HEK293 (cell line): ENCODE results near the gene NXPH2.

Experiments
- CTCF ChIA-PET: fragments of 350-600 bp; formaldehyde crosslinking; extraction: SDS; loops from one replicate; lab custom pipeline; 2021; ENCODE audit warnings: antibody characterized with exemption; lab: Yijun Ruan, JAX
- POLR2A ChIA-PET: fragments of 300-600 bp; formaldehyde crosslinking; extraction: SDS; loops from one replicate; lab custom pipeline; 2020; ENCODE audit warnings: antibody characterized with exemption, inconsistent platforms; lab: Yijun Ruan, JAX
- H3K27ac ChIP-seq: fragments of 200-500 bp; sonication (Bioruptor generic); 2 replicates; pipeline ENCODE4 v1.5.1; 2014; ENCODE audit warnings: low read depth, low read length, control low read depth, inconsistent platforms; ENCODE audit errors: extremely low read depth
- H3K36me3 ChIP-seq, 2 experiments: fragments of 200-500 bp in 1 of 2; sonication (Bioruptor generic) in 1 of 2; 1 replicate in 1 of 2; 2 replicates in 1 of 2; pipeline ENCODE4 v1.5.1; 2014 to 2017; ENCODE audit warnings: inconsistent platforms in 2 of 2, low read length in 2 of 2; ENCODE audit not compliant: control insufficient read depth in 2 of 2, insufficient read depth in 1 of 2
- H3K4me1 ChIP-seq: fragments of 200-500 bp; sonication (Bioruptor generic); 2 replicates; pipeline ENCODE4 v1.5.1; 2014; ENCODE audit warnings: mild to moderate bottlenecking, low read length, inconsistent platforms; ENCODE audit not compliant: control insufficient read depth, insufficient read depth
- H3K4me3 ChIP-seq: 2 replicates; pipeline ENCODE4 v1.5.1; 2011; ENCODE audit warnings: low read depth, mild to moderate bottlenecking, control low read depth, low read length, moderate library complexity
- H3K9me3 ChIP-seq: fragments of 200-500 bp; sonication (Bioruptor generic); 2 replicates; pipeline ENCODE4 v1.5.1; 2014; ENCODE audit warnings: low read depth, low read length, inconsistent platforms; ENCODE audit not compliant: control insufficient read depth, insufficient read depth
- KLF9 ChIP-seq: fragments of 450-650 bp; formaldehyde crosslinking; IDR thresholded peaks from 2 replicates; pipeline ENCODE4 v1.5.1; 2016; ENCODE audit warnings: missing biosample characterization, missing genetic modification characterization, low read depth
- PRDM4 ChIP-seq: fragments of 450-650 bp; formaldehyde crosslinking; IDR thresholded peaks from 2 replicates; pipeline ENCODE4 v1.5.1; 2017; ENCODE audit warnings: missing biosample characterization, missing genetic modification characterization
- SALL2 ChIP-seq: fragments of 450-650 bp; formaldehyde crosslinking; IDR thresholded peaks from 2 replicates; pipeline ENCODE4 v1.5.0; 2017; ENCODE audit warnings: missing biosample characterization, mild to moderate bottlenecking, missing genetic modification characterization, borderline replicate concordance
- SCRT1 ChIP-seq: fragments of 450-650 bp; formaldehyde crosslinking; IDR thresholded peaks from 2 replicates; pipeline ENCODE4 v1.5.1; 2016; ENCODE audit warnings: missing biosample characterization, missing genetic modification characterization, borderline replicate concordance
- TCF7L2 ChIP-seq: IDR thresholded peaks from 2 replicates; pipeline ENCODE4 v1.6.1; 2011; ENCODE audit warnings: low read depth, mild to moderate bottlenecking, inconsistent platforms, low read length, moderate library complexity, borderline replicate concordance
- ZBTB11 ChIP-seq: fragments of 450-650 bp; formaldehyde crosslinking; conservative IDR thresholded peaks from 2 replicates; pipeline ENCODE4 v1.5.1; 2016; ENCODE audit warnings: low read depth, missing biosample characterization, missing genetic modification characterization
- ZBTB49 ChIP-seq: fragments of 450-650 bp; formaldehyde crosslinking; IDR thresholded peaks from 2 replicates; pipeline ENCODE4 v1.5.1; 2016; ENCODE audit warnings: missing biosample characterization, missing genetic modification characterization, low read depth
- ZBTB6 ChIP-seq: fragments of 450-650 bp; formaldehyde crosslinking; IDR thresholded peaks from 2 replicates; pipeline ENCODE4 v1.5.1; 2017; ENCODE audit warnings: missing biosample characterization, missing genetic modification characterization
- ZNF112 ChIP-seq: fragments of 450-650 bp; formaldehyde crosslinking; IDR thresholded peaks from 2 replicates; pipeline ENCODE4 v1.5.0; 2017; ENCODE audit warnings: missing biosample characterization, missing genetic modification characterization
- ZNF114 ChIP-seq: fragments of 450-650 bp; formaldehyde crosslinking; IDR thresholded peaks from 2 replicates; pipeline ENCODE4 v1.5.0; 2017; ENCODE audit warnings: missing biosample characterization, missing genetic modification characterization
- ZNF148 ChIP-seq: fragments of 450-650 bp; formaldehyde crosslinking; IDR thresholded peaks from 2 replicates; pipeline ENCODE4 v1.5.0; 2017; ENCODE audit warnings: missing biosample characterization, missing genetic modification characterization, borderline replicate concordance
- ZNF184 ChIP-seq: fragments of 450-650 bp; IDR thresholded peaks from 2 replicates; pipeline ENCODE4 v1.5.1; 2018; ENCODE audit warnings: missing biosample characterization, mild to moderate bottlenecking, missing genetic modification characterization
- ZNF223 ChIP-seq: fragments of 450-650 bp; formaldehyde crosslinking; IDR thresholded peaks from 2 replicates; pipeline ENCODE4 v1.5.1; 2016; ENCODE audit warnings: missing biosample characterization, missing genetic modification characterization
- ZNF248 ChIP-seq: fragments of 450-650 bp; formaldehyde crosslinking; IDR thresholded peaks from 2 replicates; pipeline ENCODE4 v1.5.1; 2017; ENCODE audit warnings: missing biosample characterization, missing genetic modification characterization
- ZNF292 ChIP-seq: fragments of 450-650 bp; formaldehyde crosslinking; IDR thresholded peaks from 2 replicates; pipeline ENCODE4 v1.5.1; 2016; ENCODE audit warnings: low read depth, missing biosample characterization, missing genetic modification characterization, borderline replicate concordance
- ZNF324 ChIP-seq: fragments of 450-650 bp; formaldehyde crosslinking; IDR thresholded peaks from 2 replicates; pipeline ENCODE4 v1.5.1; 2016; ENCODE audit warnings: missing biosample characterization, missing genetic modification characterization
- ZNF335 ChIP-seq: fragments of 450-650 bp; formaldehyde crosslinking; conservative IDR thresholded peaks from 2 replicates; pipeline ENCODE4 v1.5.1; 2016; ENCODE audit warnings: missing biosample characterization, missing genetic modification characterization
- ZNF350 ChIP-seq: fragments of 450-650 bp; formaldehyde crosslinking; IDR thresholded peaks from 2 replicates; pipeline ENCODE4 v1.5.0; 2017; ENCODE audit warnings: missing biosample characterization, mild to moderate bottlenecking, missing genetic modification characterization
- ZNF37A ChIP-seq: fragments of 450-650 bp; IDR thresholded peaks from 2 replicates; pipeline ENCODE4 v1.5.1; 2018; ENCODE audit warnings: missing biosample characterization, missing genetic modification characterization
- ZNF391 ChIP-seq: fragments of 450-650 bp; formaldehyde crosslinking; IDR thresholded peaks from 2 replicates; pipeline ENCODE4 v1.5.1; 2016; ENCODE audit warnings: low read depth, missing biosample characterization, missing genetic modification characterization, borderline replicate concordance
- ZNF639 ChIP-seq: fragments of 450-650 bp; formaldehyde crosslinking; IDR thresholded peaks from 2 replicates; pipeline ENCODE4 v1.5.1; 2016; ENCODE audit warnings: missing biosample characterization, missing genetic modification characterization
- ZNF677 ChIP-seq: fragments of 450-650 bp; IDR thresholded peaks from 2 replicates; pipeline ENCODE4 v1.5.0; 2018; ENCODE audit warnings: missing biosample characterization, mild to moderate bottlenecking, missing genetic modification characterization, moderate library complexity
- ZSCAN30 ChIP-seq: fragments of 450-650 bp; IDR thresholded peaks from 2 replicates; pipeline ENCODE4 v1.5.1; 2018; ENCODE audit warnings: missing biosample characterization, mild to moderate bottlenecking, missing genetic modification characterization, moderate library complexity

Gene NXPH2

GRCh38 chr2:138780908-138781307 is 718 bp upstream of the NXPH2 start (continued):
- TF ChIP-seq ZBTB11 (tag by site-specific recombination) (no peak), ZNF391 (tag by site-specific recombination) (no peak), ZNF248 (no peak), ZNF292 (no peak), ZNF223 (tag by site-specific recombination) (no peak), ZBTB6 (tag by site-specific recombination) (no peak)

- POLR2A ChIA-PET, result no interaction called here
- no peak overlapping the region for H3K27ac ChIP-seq
- no peaks in the 10 kb centered on the region for H3K36me3 ChIP-seq
- CTCF ChIA-PET, result no interaction called here
- peaks cover 3% of the 10 kb centered on the region for H3K4me1 ChIP-seq
- H3K4me3 ChIP-seq, result peak overlapping the region; percentile 57
- H3K9me3 ChIP-seq, result no peaks in the 10 kb centered on the region
- TF ChIP-seq ZNF335 (tag by site-specific recombination), result no peak
- TF ChIP-seq ZNF223 (tag by site-specific recombination), result no peak
- TF ChIP-seq ZNF148 (tag by site-specific recombination), result no peak
- no peak for TF ChIP-seq ZNF112 (tag by site-specific recombination)
- TF ChIP-seq ZNF350 (tag by site-specific recombination), result no peak
- TF ChIP-seq ZSCAN30 (tag by site-specific recombination), result no peak
- TF ChIP-seq ZNF324 (tag by site-specific recombination), result no peak
- no peak for TF ChIP-seq ZNF37A
- no peak for TF ChIP-seq SCRT1 (tag by site-specific recombination)
- no peak for TF ChIP-seq TCF7L2
- no peak for TF ChIP-seq PRDM4 (tag by site-specific recombination)
- TF ChIP-seq ZNF184, result no peak
- no peak for TF ChIP-seq KLF9 (tag by site-specific recombination)
- TF ChIP-seq ZNF677 (tag by site-specific recombination), result no peak
- TF ChIP-seq ZNF114 (tag by site-specific recombination), result no peak
- TF ChIP-seq ZBTB49, result no peak
- no peak for TF ChIP-seq ZNF639 (tag by site-specific recombination)
- no peak for TF ChIP-seq SALL2 (tag by site-specific recombination)
Observed at GRCh38 chr2:138780446-138780880, 273 bp upstream of the NXPH2 start.
